Lower lobe of right lung (tissue), 2 donors: ENCODE measurements around the gene GAP43. TPM values are rescaled to one million over a fixed set of nuclear protein-coding genes. Genes with fewer than 3 reads are reported as not detected.

Experiments used
- ATAC-seq, 2 donors: fragments of 200-7000 bp; cut with Tn5 transposase; one replicate each; pipeline ENCODE4 v1.9.1; 2020 to 2022; ENCODE audit warnings: mild to moderate bottlenecking in 2 of 2, moderate library complexity in 2 of 2
- DNase-seq: peaks from one replicate; pipeline ENCODE4 v3.0.0-alpha.2; 2020
- H3K27ac ChIP-seq: fragments of 200-600 bp; one replicate; pipeline ENCODE4 v1.8.0; 2022
- H3K27me3 ChIP-seq: fragments of 200-600 bp; one replicate; pipeline ENCODE4 v1.8.0; 2022; ENCODE audit warnings: low read depth
- H3K36me3 ChIP-seq: fragments of 200-600 bp; one replicate; pipeline ENCODE4 v1.8.0; 2022; ENCODE audit warnings: mild to moderate bottlenecking
- H3K4me1 ChIP-seq: fragments of 200-600 bp; one replicate; pipeline ENCODE4 v1.8.0; 2022
- H3K4me3 ChIP-seq: fragments of 200-600 bp; one replicate; pipeline ENCODE4 v1.8.0; 2022; ENCODE audit warnings: mild to moderate bottlenecking
- H3K9me3 ChIP-seq: fragments of 200-600 bp; one replicate; pipeline ENCODE4 v1.8.0; 2022
- CTCF ChIP-seq: fragments of 200-600 bp; IDR thresholded peaks from one replicate; pipeline ENCODE4 v1.8.0; 2022; ENCODE audit warnings: antibody characterized with exemption, mild to moderate bottlenecking
- intact Hi-C: fragments of 100-400 bp; cut with DNase I; formaldehyde crosslinking; loops from one replicate; pipeline ENCODE4 v1.11.0; 2022
- total RNA-seq: library from RNA; stranded (reverse); fragmentation: NEBNext Ultra II Directional; extraction: Animal tissue kit (Norgen Biotek cat#: 25700); gene quantifications from one replicate; pipeline ENCODE4 v1.2.1, GENCODE V29; 2021
- donor health status: DM: no; HTN: yes; CAD: no; lungs with severe emphysema.

The GAP43 gene
- total RNA-seq, 1 donor from 2014 or later: not detected

GRCh38 chr3:115651599-115651998 lies 28.3 kb downstream of the GAP43 start:
- H3K27ac ChIP-seq: no peak overlapping the region
- H3K36me3 ChIP-seq: no peaks in the 10 kb centered on the region
- no peak overlapping the region for H3K4me3 ChIP-seq
- TF ChIP-seq CTCF: no peak
- DNase-seq (no peak), ATAC-seq (no peak)
- no peaks in the 10 kb centered on the region for H3K9me3 ChIP-seq
- no peaks in the 10 kb centered on the region for H3K4me1 ChIP-seq
- intact Hi-C loops: no loop called here
- H3K27me3 ChIP-seq: no peaks in the 10 kb centered on the region

GRCh38 chr3:115652738-115653137 lies 29.4 kb downstream of the GAP43 start:
- Histone ChIP-seq H3K9me3 (no peaks in the 10 kb centered on the region), H3K27me3 (no peaks in the 10 kb centered on the region), H3K4me3 (no peak overlapping the region), H3K27ac (no peak overlapping the region), H3K4me1 (no peaks in the 10 kb centered on the region), H3K36me3 (no peaks in the 10 kb centered on the region)
- no peak for DNase-seq
- no peak for ATAC-seq
- no peak for TF ChIP-seq CTCF
- intact Hi-C loops: no loop called here

GRCh38 chr3:115655761-115656282 lies 32.5 kb downstream of the GAP43 start:
- intact Hi-C loops: no loop called here
- H3K4me3 ChIP-seq: no peak overlapping the region
- no peaks in the 10 kb centered on the region for H3K36me3 ChIP-seq
- no peaks in the 10 kb centered on the region for H3K9me3 ChIP-seq
- no peak for TF ChIP-seq CTCF
- peaks cover 9% of the 10 kb centered on the region for H3K4me1 ChIP-seq
- H3K27me3 ChIP-seq: no peaks in the 10 kb centered on the region
- no peak overlapping the region for H3K27ac ChIP-seq
- DNase-seq (no peak), ATAC-seq (no peak)

GRCh38 chr3:115657168-115657567 lies 33.9 kb downstream of the GAP43 start:
- intact Hi-C loops: no loop called here
- no peak overlapping the region for H3K27ac ChIP-seq

GRCh38 chr3:115658032-115658336 lies 34.7 kb downstream of the GAP43 start:
- intact Hi-C loops: no loop called here
- ATAC-seq: no peak

More at GRCh38 chr3:115657168-115657567, 33.9 kb downstream of the GAP43 start:
- H3K36me3 ChIP-seq: no peaks in the 10 kb centered on the region
- no peak for TF ChIP-seq CTCF
- ATAC-seq (no peak), DNase-seq (no peak)
- H3K4me1 ChIP-seq: peaks cover 9% of the 10 kb centered on the region
- H3K27me3 ChIP-seq: no peaks in the 10 kb centered on the region
- H3K4me3 ChIP-seq: no peak overlapping the region
- H3K9me3 ChIP-seq: no peaks in the 10 kb centered on the region

More at GRCh38 chr3:115658032-115658336, 34.7 kb downstream of the GAP43 start:
- no peaks in the 10 kb centered on the region for H3K36me3 ChIP-seq
- no peak for DNase-seq
- peaks cover 9% of the 10 kb centered on the region for H3K4me1 ChIP-seq
- H3K9me3 ChIP-seq: no peaks in the 10 kb centered on the region
- peak overlapping the region; percentile 95 for H3K27ac ChIP-seq
- no peaks in the 10 kb centered on the region for H3K27me3 ChIP-seq
- no peak for TF ChIP-seq CTCF
- peak overlapping the region; percentile 73 for H3K4me3 ChIP-seq
